ENCODE results near the gene SPESP1.

Gene SPESP1

GRCh38 chr15:68993276-68993675 is 63.0 kb downstream of the SPESP1 start:
- no peak for DNase-seq

DNA sequence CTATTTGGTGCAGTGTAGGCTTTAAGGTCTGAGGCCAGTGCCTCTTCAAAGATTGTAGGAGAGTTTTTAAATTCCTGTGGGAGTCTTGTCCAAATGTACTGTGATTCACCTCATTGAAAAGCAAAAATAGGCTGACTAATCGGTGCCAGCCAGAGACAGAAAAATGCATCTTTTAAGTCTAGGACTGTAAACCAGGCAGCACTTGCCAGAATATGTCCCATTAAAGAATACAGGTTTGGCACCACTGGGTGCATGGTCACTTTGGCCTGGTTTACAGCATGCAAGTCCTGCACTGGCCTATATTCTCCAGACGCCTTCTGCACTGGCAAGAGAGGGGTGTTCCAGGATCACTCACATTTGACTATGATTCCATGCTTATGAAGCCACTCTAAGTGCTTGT is 63.8 kb downstream of the SPESP1 start:
- no peak for DNase-seq

- no peak for DNase-seq
These were observed 64.8 kb downstream of the SPESP1 start for GRCh38 chr15:68994981-68995761.

Data from hematopoietic multipotent progenitor cell treated with erythropoietin and hydrocortisone succinate and interleukin-3 and kit ligand, for 4 days (in vitro differentiated cells).